ENCODE data around the gene NUMB. TPM values are rescaled to one million over a fixed set of nuclear protein-coding genes. Genes with fewer than 3 reads are reported as not detected.

NUMB gene
- total RNA-seq, 2 experiments from 2014 or later: 27.9 to 31.5 TPM

DNA sequence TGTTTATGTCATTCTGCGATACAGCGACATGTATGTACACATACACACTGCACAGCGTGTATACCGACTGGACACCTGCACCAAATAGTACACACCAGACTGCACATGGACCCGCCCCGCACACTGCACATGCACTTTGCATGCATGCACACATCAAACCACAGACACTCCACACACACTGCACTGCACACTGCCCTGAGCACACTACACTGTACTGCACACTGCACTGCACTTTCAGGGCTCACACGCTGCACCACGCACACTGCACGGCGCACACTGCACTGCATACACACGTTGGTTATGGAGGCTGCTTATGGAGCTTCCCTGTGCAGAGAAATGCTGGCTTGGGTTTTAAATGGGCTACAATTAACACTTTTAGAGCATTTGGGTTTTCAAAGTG lies 219.4 kb downstream of the NUMB start:
- H3K9me3 Mint-ChIP-seq: no peaks in the 10 kb centered on the region
- no peaks in the 10 kb centered on the region for H3K36me3 Mint-ChIP-seq (ENCODE audit: low read depth)
- intact Hi-C loops (cut with DNase I, micrococcal nuclease): no loop called here
- ChIA-PET CTCF (no interaction called here), POLR2A (no interaction called here)
- peaks cover 87% of the 10 kb centered on the region for H3K27me3 Mint-ChIP-seq
- no peak for ATAC-seq (ENCODE audit: poor library complexity)
- Histone ChIP-seq H3K27me3 (ENCODE audit: control insufficient read depth in 1 of 2, insufficient read depth in 2 of 2, low read length in 2 of 2) (peaks cover 64 to 75% of the 10 kb centered on the region in 2 experiments), H3K9me3 (ENCODE audit: control insufficient read depth in 1 of 2, insufficient read depth in 1 of 2, low read length in 2 of 2) (peaks cover 0 to 11% of the 10 kb centered on the region in 2 experiments), H3K36me3 (ENCODE audit: insufficient read depth, low read length) (no peaks in the 10 kb centered on the region), H3K4me1 (ENCODE audit: insufficient read depth, low read length) (peaks cover 18% of the 10 kb centered on the region), H3K27ac (ENCODE audit: low read depth in 1 of 2, low read length in 2 of 2) (no peak overlapping the region), H3K4me3 (ENCODE audit: low read length) (no peak overlapping the region)
- peaks cover 6% of the 10 kb centered on the region for H3K4me1 Mint-ChIP-seq (ENCODE audit: low read depth)
- DNase-seq: no peak
- TF ChIP-seq, protein P1, sequence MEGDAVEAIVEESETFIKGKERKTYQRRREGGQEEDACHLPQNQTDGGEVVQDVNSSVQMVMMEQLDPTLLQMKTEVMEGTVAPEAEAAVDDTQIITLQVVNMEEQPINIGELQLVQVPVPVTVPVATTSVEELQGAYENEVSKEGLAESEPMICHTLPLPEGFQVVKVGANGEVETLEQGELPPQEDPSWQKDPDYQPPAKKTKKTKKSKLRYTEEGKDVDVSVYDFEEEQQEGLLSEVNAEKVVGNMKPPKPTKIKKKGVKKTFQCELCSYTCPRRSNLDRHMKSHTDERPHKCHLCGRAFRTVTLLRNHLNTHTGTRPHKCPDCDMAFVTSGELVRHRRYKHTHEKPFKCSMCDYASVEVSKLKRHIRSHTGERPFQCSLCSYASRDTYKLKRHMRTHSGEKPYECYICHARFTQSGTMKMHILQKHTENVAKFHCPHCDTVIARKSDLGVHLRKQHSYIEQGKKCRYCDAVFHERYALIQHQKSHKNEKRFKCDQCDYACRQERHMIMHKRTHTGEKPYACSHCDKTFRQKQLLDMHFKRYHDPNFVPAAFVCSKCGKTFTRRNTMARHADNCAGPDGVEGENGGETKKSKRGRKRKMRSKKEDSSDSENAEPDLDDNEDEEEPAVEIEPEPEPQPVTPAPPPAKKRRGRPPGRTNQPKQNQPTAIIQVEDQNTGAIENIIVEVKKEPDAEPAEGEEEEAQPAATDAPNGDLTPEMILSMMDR (IDR thresholded peaks at IDR 0.05): no peak
- H3K4me3 Mint-ChIP-seq: no peak overlapping the region
- no peak overlapping the region for H3K27ac Mint-ChIP-seq

DNA sequence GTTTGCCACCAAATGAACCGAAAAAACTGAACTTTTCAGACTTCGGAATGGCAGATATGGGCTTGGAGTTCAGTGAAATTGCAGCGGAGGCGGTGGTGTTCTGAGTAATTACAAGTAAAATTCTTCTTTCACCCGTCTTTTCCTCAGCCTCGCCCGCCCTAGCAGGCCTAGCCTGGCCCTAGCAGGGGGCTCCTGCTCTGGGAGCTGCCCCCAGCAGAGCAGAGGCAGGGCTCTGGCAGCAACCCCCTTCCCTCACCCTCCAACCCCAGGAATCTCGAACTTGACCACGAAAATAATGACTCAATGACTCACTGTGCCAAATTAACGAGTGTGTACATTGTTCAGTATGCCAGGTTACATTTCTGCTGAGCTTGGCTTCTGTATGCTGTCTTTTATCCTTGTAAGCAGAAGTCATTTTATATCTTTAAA lies 219.9 kb downstream of the NUMB start:
- no peaks in the 10 kb centered on the region for H3K9me3 Mint-ChIP-seq
- no peaks in the 10 kb centered on the region for H3K36me3 Mint-ChIP-seq (ENCODE audit: low read depth)
- CTCF ChIA-PET: no interaction called here
- ATAC-seq (ENCODE audit: poor library complexity) (no peak), DNase-seq (no peak)
- no peak overlapping the region for H3K27ac Mint-ChIP-seq
- TF ChIP-seq, protein P1 (IDR thresholded peaks at IDR 0.05): no peak
- no peak overlapping the region for H3K27ac ChIP-seq (ENCODE audit: low read depth in 1 of 2, low read length in 2 of 2)
- peaks cover 6% of the 10 kb centered on the region for H3K4me1 Mint-ChIP-seq (ENCODE audit: low read depth)
- H3K4me3 Mint-ChIP-seq: no peak overlapping the region
- H3K9me3 ChIP-seq (ENCODE audit: control insufficient read depth in 1 of 2, insufficient read depth in 1 of 2, low read length in 2 of 2): peaks cover 0 to 11% of the 10 kb centered on the region in 2 experiments
- no peaks in the 10 kb centered on the region for H3K36me3 ChIP-seq (ENCODE audit: insufficient read depth, low read length)
- peaks cover 69 to 74% of the 10 kb centered on the region in 2 experiments for H3K27me3 ChIP-seq (ENCODE audit: control insufficient read depth in 1 of 2, insufficient read depth in 2 of 2, low read length in 2 of 2)
- H3K27me3 Mint-ChIP-seq: peaks cover 87% of the 10 kb centered on the region
- H3K4me1 ChIP-seq (ENCODE audit: insufficient read depth, low read length): peaks cover 18% of the 10 kb centered on the region
- intact Hi-C loops (cut with DNase I, micrococcal nuclease): no loop called here
- POLR2A ChIA-PET: no interaction called here
- H3K4me3 ChIP-seq (ENCODE audit: low read length): no peak overlapping the region

DNA sequence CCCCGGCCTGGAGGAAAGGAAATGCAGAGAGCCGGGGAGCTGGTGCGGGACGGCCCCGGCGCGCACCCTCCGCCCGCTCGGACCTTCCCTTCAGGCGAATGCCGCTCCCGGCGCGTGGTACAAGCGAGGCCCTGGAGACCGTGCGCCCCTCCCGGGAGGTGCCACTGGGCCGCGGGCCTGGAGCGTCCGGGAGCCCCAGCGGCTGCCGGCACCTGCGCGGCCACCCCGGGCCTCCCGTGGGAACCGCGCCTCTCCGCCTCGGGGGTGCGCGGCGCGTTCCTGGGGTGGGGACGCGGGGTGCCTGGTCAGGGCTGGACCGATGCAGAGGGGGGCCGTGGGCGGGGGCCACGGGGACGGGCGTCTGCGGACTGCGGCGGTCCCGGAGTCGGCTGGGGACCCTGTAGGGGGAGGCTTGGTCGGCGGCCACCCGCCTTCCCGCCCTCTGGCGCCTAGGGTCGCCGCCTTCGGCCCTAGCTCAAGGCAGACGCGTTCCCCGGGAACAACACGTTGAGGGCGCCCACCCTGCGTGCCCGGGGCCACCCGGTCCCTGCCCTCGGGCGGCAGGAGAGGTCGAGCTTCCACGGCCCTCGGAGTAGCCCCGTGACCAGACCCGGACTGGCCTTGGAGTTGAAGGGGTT lies 220.4 kb downstream of the NUMB start:
- H3K4me3 ChIP-seq (ENCODE audit: low read length): no peak overlapping the region

More for the DNA sequence above, 220.4 kb downstream of the NUMB start:
- Histone ChIP-seq H3K27ac (ENCODE audit: low read depth in 1 of 2, low read length in 2 of 2) (no peak overlapping the region), H3K9me3 (ENCODE audit: control insufficient read depth in 1 of 2, insufficient read depth in 1 of 2, low read length in 2 of 2) (peaks cover 0 to 11% of the 10 kb centered on the region in 2 experiments), H3K36me3 (ENCODE audit: insufficient read depth, low read length) (no peaks in the 10 kb centered on the region), H3K27me3 (ENCODE audit: control insufficient read depth in 1 of 2, insufficient read depth in 2 of 2, low read length in 2 of 2) (peaks cover 70 to 78% of the 10 kb centered on the region in 2 experiments), H3K4me1 (ENCODE audit: insufficient read depth, low read length) (peaks cover 18% of the 10 kb centered on the region)
- Mint-ChIP-seq H3K27me3 (peaks cover 83% of the 10 kb centered on the region), H3K4me1 (ENCODE audit: low read depth) (peaks cover 6% of the 10 kb centered on the region), H3K9me3 (no peaks in the 10 kb centered on the region), H3K4me3 (no peak overlapping the region), H3K27ac (no peak overlapping the region), H3K36me3 (ENCODE audit: low read depth) (no peaks in the 10 kb centered on the region)
- CTCF ChIA-PET: no interaction called here
- DNase-seq (no peak), ATAC-seq (ENCODE audit: poor library complexity) (no peak)
- POLR2A ChIA-PET: no interaction called here
- TF ChIP-seq, protein P1 (IDR thresholded peaks at IDR 0.05): no peak
- intact Hi-C loops (cut with DNase I, micrococcal nuclease): no loop called here

Measured in CD4-positive, alpha-beta T cell (primary cell).